HCT116 (cell line): ENCODE results near the gene C19orf38.

Source experiments
- CBX3 ChIP-seq: IDR thresholded peaks from 2 replicates; pipeline ENCODE4 v1.6.1; 2012; ENCODE audit warnings: low read depth
- EZH2phosphoT487 ChIP-seq: fragments of 200-600 bp; IDR thresholded peaks from 2 replicates; pipeline ENCODE4 v1.6.1; 2018; ENCODE audit warnings: antibody characterized with exemption, borderline replicate concordance
- FOSL1 ChIP-seq: IDR thresholded peaks from 2 replicates; pipeline ENCODE4 v1.6.1; 2012; ENCODE audit warnings: low read depth
- POLR2A ChIP-seq: IDR thresholded peaks from 2 replicates; pipeline ENCODE4 v1.7.0; 2011; ENCODE audit warnings: borderline replicate concordance; ENCODE audit not compliant: insufficient read depth, insufficient read length; ENCODE audit errors: extremely low read depth
- SIN3A ChIP-seq: IDR thresholded peaks from 2 replicates; pipeline ENCODE4 v1.6.1; 2012; ENCODE audit warnings: low read depth
- SP1 ChIP-seq: IDR thresholded peaks from 2 replicates; pipeline ENCODE4 v1.6.1; 2012; ENCODE audit warnings: low read depth
- TCF7L2 ChIP-seq: IDR thresholded peaks from 2 replicates; pipeline ENCODE4 v1.7.0; 2011; ENCODE audit warnings: borderline replicate concordance, inconsistent platforms; ENCODE audit not compliant: insufficient read depth, insufficient read length; ENCODE audit errors: extremely low read depth
- YY1 ChIP-seq: IDR thresholded peaks from 2 replicates; pipeline ENCODE4 v1.6.1; 2011; ENCODE audit warnings: low read length, low read depth, moderate library complexity, mild to moderate bottlenecking; ENCODE audit not compliant: insufficient replicate concordance; ENCODE audit errors: extremely low read depth
- ZNF274 ChIP-seq: fragments of 200-500 bp; sonication (Bioruptor generic); IDR thresholded peaks from 2 replicates; pipeline ENCODE4 v1.6.1; 2014; ENCODE audit warnings: mild to moderate bottlenecking, low read depth, low read length, inconsistent platforms
- TF ChIP-seq, protein P1 (sequence below), 3 experiments: fragments of 200-600 bp in 1 of 3; sonication (generic) in 1 of 3; IDR thresholded peaks in 2 of 3; conservative IDR thresholded peaks in 1 of 3; 2 replicates each; pipeline ENCODE4 v1.5.1; 2012 to 2017; ENCODE audit warnings: low read depth in 2 of 3, low read length in 2 of 3, antibody characterized with exemption in 1 of 3, borderline replicate concordance in 1 of 3, control low read depth in 1 of 3, mild to moderate bottlenecking in 1 of 3, mixed read lengths in 1 of 3, mixed run types in 1 of 3, moderate library complexity in 1 of 3; ENCODE audit not compliant: insufficient read depth in 1 of 3
- TF ChIP-seq, protein P2 (sequence below): IDR thresholded peaks from 2 replicates; pipeline ENCODE4 v1.6.1; 2012
- TF ChIP-seq, protein P3 (sequence below): IDR thresholded peaks from 2 replicates; pipeline ENCODE4 v1.6.1; 2012; ENCODE audit warnings: low read depth

DNA sequence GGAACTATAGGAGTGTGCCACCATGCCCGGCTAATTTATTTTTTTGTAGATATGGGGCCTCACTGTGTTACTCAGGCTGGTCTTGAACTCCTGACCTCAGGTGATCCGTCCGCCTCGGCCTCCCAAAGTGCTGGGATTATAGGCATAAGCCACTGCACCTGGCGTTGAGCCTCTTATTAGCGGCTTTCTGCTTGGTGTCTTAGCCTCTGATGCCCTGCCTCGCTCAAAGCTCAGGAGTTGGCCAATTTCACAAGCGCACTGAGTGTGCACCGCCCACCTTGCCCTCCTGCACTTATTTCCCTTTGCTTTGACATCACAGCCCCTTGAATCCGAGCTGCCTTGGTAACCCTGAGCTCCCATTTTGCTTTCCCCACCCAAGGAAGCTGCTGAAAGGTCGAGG is 70.1 kb downstream of the C19orf38 start:
- TF ChIP-seq, protein P1, sequence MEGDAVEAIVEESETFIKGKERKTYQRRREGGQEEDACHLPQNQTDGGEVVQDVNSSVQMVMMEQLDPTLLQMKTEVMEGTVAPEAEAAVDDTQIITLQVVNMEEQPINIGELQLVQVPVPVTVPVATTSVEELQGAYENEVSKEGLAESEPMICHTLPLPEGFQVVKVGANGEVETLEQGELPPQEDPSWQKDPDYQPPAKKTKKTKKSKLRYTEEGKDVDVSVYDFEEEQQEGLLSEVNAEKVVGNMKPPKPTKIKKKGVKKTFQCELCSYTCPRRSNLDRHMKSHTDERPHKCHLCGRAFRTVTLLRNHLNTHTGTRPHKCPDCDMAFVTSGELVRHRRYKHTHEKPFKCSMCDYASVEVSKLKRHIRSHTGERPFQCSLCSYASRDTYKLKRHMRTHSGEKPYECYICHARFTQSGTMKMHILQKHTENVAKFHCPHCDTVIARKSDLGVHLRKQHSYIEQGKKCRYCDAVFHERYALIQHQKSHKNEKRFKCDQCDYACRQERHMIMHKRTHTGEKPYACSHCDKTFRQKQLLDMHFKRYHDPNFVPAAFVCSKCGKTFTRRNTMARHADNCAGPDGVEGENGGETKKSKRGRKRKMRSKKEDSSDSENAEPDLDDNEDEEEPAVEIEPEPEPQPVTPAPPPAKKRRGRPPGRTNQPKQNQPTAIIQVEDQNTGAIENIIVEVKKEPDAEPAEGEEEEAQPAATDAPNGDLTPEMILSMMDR (IDR thresholded peaks at IDR 0.05 in 2 of 3, conservative IDR thresholded peaks at IDR 0.05 in 1 of 3; ENCODE audit: borderline replicate concordance in 1 of 3, insufficient read depth in 1 of 3, low read depth in 2 of 3, low read length in 2 of 3), result no peak
- no peak for TF ChIP-seq FOSL1
- no peak for TF ChIP-seq SP1
- TF ChIP-seq, protein P2, sequence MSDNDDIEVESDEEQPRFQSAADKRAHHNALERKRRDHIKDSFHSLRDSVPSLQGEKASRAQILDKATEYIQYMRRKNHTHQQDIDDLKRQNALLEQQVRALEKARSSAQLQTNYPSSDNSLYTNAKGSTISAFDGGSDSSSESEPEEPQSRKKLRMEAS, result no peak
- TF ChIP-seq, protein P3, sequence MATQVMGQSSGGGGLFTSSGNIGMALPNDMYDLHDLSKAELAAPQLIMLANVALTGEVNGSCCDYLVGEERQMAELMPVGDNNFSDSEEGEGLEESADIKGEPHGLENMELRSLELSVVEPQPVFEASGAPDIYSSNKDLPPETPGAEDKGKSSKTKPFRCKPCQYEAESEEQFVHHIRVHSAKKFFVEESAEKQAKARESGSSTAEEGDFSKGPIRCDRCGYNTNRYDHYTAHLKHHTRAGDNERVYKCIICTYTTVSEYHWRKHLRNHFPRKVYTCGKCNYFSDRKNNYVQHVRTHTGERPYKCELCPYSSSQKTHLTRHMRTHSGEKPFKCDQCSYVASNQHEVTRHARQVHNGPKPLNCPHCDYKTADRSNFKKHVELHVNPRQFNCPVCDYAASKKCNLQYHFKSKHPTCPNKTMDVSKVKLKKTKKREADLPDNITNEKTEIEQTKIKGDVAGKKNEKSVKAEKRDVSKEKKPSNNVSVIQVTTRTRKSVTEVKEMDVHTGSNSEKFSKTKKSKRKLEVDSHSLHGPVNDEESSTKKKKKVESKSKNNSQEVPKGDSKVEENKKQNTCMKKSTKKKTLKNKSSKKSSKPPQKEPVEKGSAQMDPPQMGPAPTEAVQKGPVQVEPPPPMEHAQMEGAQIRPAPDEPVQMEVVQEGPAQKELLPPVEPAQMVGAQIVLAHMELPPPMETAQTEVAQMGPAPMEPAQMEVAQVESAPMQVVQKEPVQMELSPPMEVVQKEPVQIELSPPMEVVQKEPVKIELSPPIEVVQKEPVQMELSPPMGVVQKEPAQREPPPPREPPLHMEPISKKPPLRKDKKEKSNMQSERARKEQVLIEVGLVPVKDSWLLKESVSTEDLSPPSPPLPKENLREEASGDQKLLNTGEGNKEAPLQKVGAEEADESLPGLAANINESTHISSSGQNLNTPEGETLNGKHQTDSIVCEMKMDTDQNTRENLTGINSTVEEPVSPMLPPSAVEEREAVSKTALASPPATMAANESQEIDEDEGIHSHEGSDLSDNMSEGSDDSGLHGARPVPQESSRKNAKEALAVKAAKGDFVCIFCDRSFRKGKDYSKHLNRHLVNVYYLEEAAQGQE, result no peak
- TF ChIP-seq POLR2A, result no peak
- TF ChIP-seq YY1, result no peak
- TF ChIP-seq ZNF274, result no peak
- no peak for TF ChIP-seq EZH2phosphoT487
- TF ChIP-seq CBX3, result no peak
- TF ChIP-seq TCF7L2, result no peak
- no peak for TF ChIP-seq SIN3A
